Mesenchymal stem cell (in vitro differentiated cells and primary cell): ENCODE results near the gene DPY30.

Source experiments
- DNase-seq: peaks from one replicate; pipeline ENCODE4 v3.0.0-alpha.2; 2013
- H2AFZ ChIP-seq: one replicate; pipeline ENCODE4 v1.6.1; 2013; ENCODE audit warnings: low read depth, mild to moderate bottlenecking, control low read depth, inconsistent platforms, low read length, moderate library complexity
- H2AK5ac ChIP-seq: 2 replicates; pipeline ENCODE4 v1.6.1; 2013; ENCODE audit warnings: low read length, moderate library complexity, mild to moderate bottlenecking, inconsistent platforms; ENCODE audit not compliant: severe bottlenecking
- H2BK120ac ChIP-seq: one replicate; pipeline ENCODE4 v1.6.1; 2013; ENCODE audit warnings: low read depth, mild to moderate bottlenecking, inconsistent platforms, low read length, moderate library complexity
- H2BK12ac ChIP-seq, 2 experiments: one replicate each; pipeline ENCODE4 v1.6.1; 2013; ENCODE audit warnings: inconsistent platforms in 2 of 2, low read length in 2 of 2, mild to moderate bottlenecking in 2 of 2, moderate library complexity in 2 of 2, control low read depth in 1 of 2
- H2BK15ac ChIP-seq: one replicate; pipeline ENCODE4 v1.6.1; 2013; ENCODE audit warnings: mild to moderate bottlenecking, low read depth, inconsistent platforms; ENCODE audit not compliant: poor library complexity, severe bottlenecking
- H2BK5ac ChIP-seq: 2 replicates; pipeline ENCODE4 v1.6.1; 2013; ENCODE audit warnings: low read depth, mild to moderate bottlenecking, low read length, control low read depth, inconsistent platforms; ENCODE audit not compliant: poor library complexity, severe bottlenecking
- H3K14ac ChIP-seq, 2 experiments: one replicate each; pipeline ENCODE4 v1.6.1; 2013; ENCODE audit warnings: inconsistent platforms in 2 of 2, low read length in 2 of 2, control low read depth in 1 of 2, mild to moderate bottlenecking in 1 of 2, moderate library complexity in 1 of 2
- H3K18ac ChIP-seq, 2 experiments: one replicate each; pipeline ENCODE4 v1.6.1; 2013; ENCODE audit warnings: inconsistent platforms in 2 of 2, low read length in 2 of 2, control low read depth in 1 of 2, low read depth in 1 of 2, mild to moderate bottlenecking in 1 of 2
- H3K23ac ChIP-seq, 2 experiments: one replicate each; pipeline ENCODE4 v1.6.1; 2013; ENCODE audit warnings: inconsistent platforms in 2 of 2, low read length in 2 of 2, mild to moderate bottlenecking in 2 of 2, moderate library complexity in 2 of 2, control low read depth in 1 of 2
- H3K27ac ChIP-seq: 2 replicates; pipeline ENCODE4 v1.5.1; 2013; ENCODE audit warnings: mild to moderate bottlenecking, moderate library complexity, low read length, control low read depth, inconsistent platforms; ENCODE audit not compliant: poor library complexity, severe bottlenecking
- H3K27me3 ChIP-seq, 2 experiments: 2 replicates each; pipeline versions ENCODE4 v1.6.1 to v1.7.0; 2013; ENCODE audit warnings: low read length in 2 of 2, mild to moderate bottlenecking in 2 of 2, moderate library complexity in 2 of 2, control low read depth in 1 of 2, inconsistent platforms in 1 of 2; ENCODE audit not compliant: control insufficient read depth in 1 of 2, insufficient read depth in 1 of 2
- H3K36me3 ChIP-seq, 2 experiments: 2 replicates each; pipeline versions ENCODE4 v1.6.1 to v1.7.0; 2013; ENCODE audit warnings: low read length in 2 of 2, control low read depth in 1 of 2, inconsistent platforms in 1 of 2, low read depth in 1 of 2, mild to moderate bottlenecking in 1 of 2; ENCODE audit not compliant: insufficient read depth in 2 of 2, control insufficient read depth in 1 of 2
- H3K4ac ChIP-seq, 2 experiments: one replicate each; pipeline ENCODE4 v1.6.1; 2013; ENCODE audit warnings: inconsistent platforms in 2 of 2, low read length in 2 of 2, mild to moderate bottlenecking in 2 of 2, moderate library complexity in 2 of 2, control low read depth in 1 of 2, low read depth in 1 of 2
- H3K4me1 ChIP-seq: 2 replicates; pipeline ENCODE4 v1.6.1; 2013; ENCODE audit warnings: low read depth, low read length, control low read depth; ENCODE audit not compliant: control insufficient read depth, insufficient read depth
- H3K4me2 ChIP-seq: 2 replicates; pipeline ENCODE4 v1.6.1; 2013; ENCODE audit warnings: low read length, mild to moderate bottlenecking, inconsistent platforms; ENCODE audit not compliant: poor library complexity, severe bottlenecking
- H3K4me3 ChIP-seq, 2 experiments: 2 replicates each; pipeline versions ENCODE4 v1.5.1 to v1.7.0; 2013; ENCODE audit warnings: low read length in 2 of 2, mild to moderate bottlenecking in 2 of 2, control low read depth in 1 of 2, low read depth in 1 of 2; ENCODE audit not compliant: insufficient read depth in 1 of 2
- H3K79me1 ChIP-seq: replicated peaks from 2 replicates; pipeline ENCODE4 v1.6.1; 2013; ENCODE audit warnings: mild to moderate bottlenecking, control low read depth, low read length, inconsistent platforms; ENCODE audit not compliant: poor library complexity, severe bottlenecking
- H3K9ac ChIP-seq: 2 replicates; pipeline ENCODE4 v1.7.0; 2013; ENCODE audit warnings: mild to moderate bottlenecking, low read length, moderate library complexity
- H3K9me3 ChIP-seq: 2 replicates; pipeline ENCODE4 v1.7.0; 2013; ENCODE audit warnings: mild to moderate bottlenecking, low read length; ENCODE audit not compliant: control insufficient read depth
- H4K8ac ChIP-seq: one replicate; pipeline ENCODE4 v1.6.1; 2013; ENCODE audit warnings: inconsistent platforms, mild to moderate bottlenecking, low read length, moderate library complexity
- H4K91ac ChIP-seq: one replicate; pipeline ENCODE4 v1.6.1; 2013; ENCODE audit warnings: mild to moderate bottlenecking, low read length, inconsistent platforms
- WGBS: methylation state at CpG from one replicate; pipeline ENCODE4 v1.1.7; 2013; ENCODE audit warnings: mixed read lengths; 5-methylcytosine and 5-hydroxymethylcytosine counted together

The DPY30 gene

DNA sequence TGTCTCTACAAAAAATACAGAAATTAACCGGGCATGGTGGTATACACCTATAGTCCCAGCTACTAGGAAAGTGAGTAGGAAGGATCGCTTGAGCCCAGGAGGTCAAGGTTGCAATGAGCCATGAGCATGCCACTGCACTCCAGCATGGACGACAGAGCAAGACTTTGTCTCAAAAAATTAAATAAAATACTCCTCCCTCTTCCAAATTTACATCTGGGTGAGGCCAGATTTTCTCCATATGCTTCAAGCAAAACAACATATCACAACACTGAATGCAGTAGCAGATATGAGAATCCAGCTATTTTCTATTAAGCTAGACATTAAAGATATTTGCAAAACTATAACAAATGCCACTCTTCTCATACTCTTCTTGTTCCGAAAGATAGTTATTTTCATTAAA lies 49.7 kb downstream of the DPY30 start:
- no peaks in the 10 kb centered on the region for H3K36me3 ChIP-seq
- no peak for DNase-seq
- peaks cover 3% of the 10 kb centered on the region for H3K4me1 ChIP-seq
- 94% methylated on average over 3 of the region's 4 CpGs for WGBS
- no peak overlapping the region for H4K8ac ChIP-seq
- no peak overlapping the region for H4K91ac ChIP-seq
- H2BK12ac ChIP-seq = no peak overlapping the region
- H3K9me3 ChIP-seq = no peaks in the 10 kb centered on the region
- no peak overlapping the region for H3K4me2 ChIP-seq
- no peak overlapping the region for H3K23ac ChIP-seq
- H3K79me1 ChIP-seq = peaks cover 6% of the 10 kb centered on the region
- H2BK5ac ChIP-seq = no peak overlapping the region
- H2AFZ ChIP-seq = no peak overlapping the region
- no peaks in the 10 kb centered on the region for H3K27me3 ChIP-seq
- no peak overlapping the region for H3K18ac ChIP-seq
- H3K4ac ChIP-seq = no peak overlapping the region
- no peak overlapping the region for H3K27ac ChIP-seq
- H3K9ac ChIP-seq = no peak overlapping the region
- H2BK120ac ChIP-seq = no peak overlapping the region
- H3K14ac ChIP-seq = no peak overlapping the region
- no peak overlapping the region for H3K4me3 ChIP-seq
- no peak overlapping the region for H2AK5ac ChIP-seq
- no peak overlapping the region for H2BK15ac ChIP-seq

DNA sequence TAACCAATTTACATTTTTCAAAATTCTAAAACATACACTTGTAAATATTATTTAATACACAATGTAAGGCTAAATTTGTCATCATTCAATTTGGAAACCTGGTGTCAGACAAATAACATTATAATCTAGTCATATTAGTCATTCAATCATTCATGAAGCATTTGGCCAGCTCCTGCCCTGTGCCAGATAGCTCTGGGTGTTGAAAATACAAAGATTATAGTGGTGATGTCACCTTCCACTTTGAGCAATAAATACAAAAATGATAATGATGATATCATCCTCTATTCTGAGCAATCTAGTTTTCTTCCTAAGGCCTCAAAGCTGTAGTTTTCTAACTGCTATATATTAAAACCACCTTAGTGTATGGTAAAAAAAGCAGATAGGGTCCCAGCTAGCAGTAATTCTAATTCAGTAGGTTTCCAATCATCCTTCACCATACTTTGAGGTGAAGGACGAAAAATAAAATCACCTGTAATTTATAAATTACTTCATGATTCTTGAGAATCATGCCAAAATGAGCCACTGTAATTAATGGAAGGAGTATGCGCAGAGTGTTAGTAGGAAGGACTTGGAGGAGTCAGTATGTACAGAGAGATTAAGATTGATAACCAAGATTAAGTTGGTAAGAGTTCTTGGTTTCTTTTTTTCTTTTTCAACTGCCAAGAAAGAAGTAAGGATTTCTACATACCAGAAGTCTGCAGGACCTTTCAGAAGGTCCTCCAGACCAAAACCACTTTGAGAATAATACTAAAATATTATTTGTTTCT lies 52.0 kb downstream of the DPY30 start:
- no peak overlapping the region for H3K4me3 ChIP-seq
- H2BK120ac ChIP-seq = no peak overlapping the region
- H3K18ac ChIP-seq = no peak overlapping the region
- H4K8ac ChIP-seq = no peak overlapping the region
- H2BK5ac ChIP-seq = no peak overlapping the region
- no peak overlapping the region for H3K4ac ChIP-seq
- H4K91ac ChIP-seq = no peak overlapping the region
- peak overlapping the region; percentile 69 for H3K9ac ChIP-seq
- no peaks in the 10 kb centered on the region for H3K4me1 ChIP-seq
- no peak overlapping the region for H3K4me2 ChIP-seq
- H2BK15ac ChIP-seq = no peak overlapping the region
- peak; percentile 48 for DNase-seq
- no peak overlapping the region for H2BK12ac ChIP-seq
- H3K9me3 ChIP-seq = no peaks in the 10 kb centered on the region
- no peak overlapping the region for H2AFZ ChIP-seq
- 100% methylated on average over 1 of the region's 2 CpGs for WGBS
- H3K27ac ChIP-seq = no peak overlapping the region
- no peak overlapping the region for H2AK5ac ChIP-seq
- H3K27me3 ChIP-seq = no peaks in the 10 kb centered on the region
- H3K36me3 ChIP-seq = peaks cover 0 to 6% of the 10 kb centered on the region in 2 experiments
- no peak overlapping the region for H3K14ac ChIP-seq
- no peak overlapping the region for H3K23ac ChIP-seq
- peaks cover 3% of the 10 kb centered on the region for H3K79me1 ChIP-seq

- Histone ChIP-seq H2AK5ac (no peak overlapping the region), H3K27me3 (no peaks in the 10 kb centered on the region), H3K79me1 (peaks cover 3% of the 10 kb centered on the region), H2AFZ (no peak overlapping the region), H3K27ac (no peak overlapping the region), H2BK120ac (no peak overlapping the region), H3K14ac (no peak overlapping the region), H3K36me3 (peaks cover 0 to 8% of the 10 kb centered on the region in 2 experiments), H4K8ac (no peak overlapping the region), H3K4me3 (no peak overlapping the region), H3K18ac (no peak overlapping the region), H3K23ac (no peak overlapping the region), H3K4me2 (no peak overlapping the region), H3K4me1 (no peaks in the 10 kb centered on the region), H4K91ac (no peak overlapping the region), H2BK12ac (no peak overlapping the region), H3K9ac (no peak overlapping the region), H2BK15ac (no peak overlapping the region), H3K4ac (no peak overlapping the region), H3K9me3 (no peaks in the 10 kb centered on the region), H2BK5ac (no peak overlapping the region)
- no peak for DNase-seq
- 96% methylated on average over 3 of the region's 3 CpGs for WGBS
Measured at GRCh38 chr2:31986906-31987305, 52.7 kb downstream of the DPY30 start.

DNA sequence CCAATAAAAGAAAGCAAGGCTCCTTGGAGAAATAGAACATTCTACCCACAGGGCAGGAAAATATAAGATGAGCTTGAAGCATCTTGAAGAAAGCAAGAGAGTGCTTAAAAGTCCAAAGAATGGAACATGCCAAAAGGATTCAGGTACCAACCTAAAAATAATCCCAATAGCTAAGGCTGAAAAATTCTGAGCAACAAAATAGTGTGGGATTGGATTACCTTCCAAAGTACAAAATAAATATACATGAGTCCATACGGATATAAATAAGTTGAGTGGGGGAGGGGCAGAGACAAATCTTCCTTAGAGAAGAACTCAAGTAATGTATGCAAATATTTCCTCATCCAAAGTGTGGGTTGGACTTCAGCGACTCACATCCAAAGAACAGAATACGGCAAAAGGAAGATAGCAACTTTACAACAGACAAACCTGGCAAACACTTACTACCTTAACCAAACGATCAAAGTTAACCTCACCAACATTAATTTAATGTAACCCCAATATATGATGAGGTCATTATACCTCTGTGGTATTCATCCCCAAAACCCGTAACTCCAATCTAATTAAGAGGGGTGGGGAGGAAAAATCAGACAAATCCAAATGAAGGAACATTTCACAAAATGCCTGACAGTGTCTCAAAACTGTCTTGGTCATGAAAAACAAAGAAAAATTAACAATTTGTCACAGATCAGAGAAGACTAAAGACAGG lies 55.7 kb downstream of the DPY30 start:
- no peak overlapping the region for H2AFZ ChIP-seq
- no peak overlapping the region for H4K91ac ChIP-seq
- H2BK12ac ChIP-seq = no peak overlapping the region
- H4K8ac ChIP-seq = no peak overlapping the region
- H3K14ac ChIP-seq = no peak overlapping the region
- H2BK5ac ChIP-seq = no peak overlapping the region
- H3K9me3 ChIP-seq = no peaks in the 10 kb centered on the region
- WGBS = 100% methylated on average over 4 of the region's 5 CpGs
- no peaks in the 10 kb centered on the region for H3K27me3 ChIP-seq
- H3K4me1 ChIP-seq = peaks cover 3% of the 10 kb centered on the region
- no peak for DNase-seq
- no peak overlapping the region for H2AK5ac ChIP-seq
- no peak overlapping the region for H3K4me2 ChIP-seq
- H3K23ac ChIP-seq = no peak overlapping the region
- no peak overlapping the region for H3K4me3 ChIP-seq
- no peak overlapping the region for H3K27ac ChIP-seq
- peaks cover 3% of the 10 kb centered on the region for H3K79me1 ChIP-seq
- H3K4ac ChIP-seq = no peak overlapping the region
- H3K18ac ChIP-seq = no peak overlapping the region
- H2BK120ac ChIP-seq = no peak overlapping the region
- peaks cover 0 to 8% of the 10 kb centered on the region in 2 experiments for H3K36me3 ChIP-seq
- H2BK15ac ChIP-seq = no peak overlapping the region
- H3K9ac ChIP-seq = no peak overlapping the region
